HepG2 (cell line): Measurements from ENCODE around the gene EXOC6B.

Experiments
- CTCF ChIP-seq: sonication (generic); formaldehyde crosslinking; IDR thresholded peaks from 2 replicates; pipeline ENCODE4 v1.5.0; 2020; ENCODE audit warnings: mild to moderate bottlenecking, missing genetic modification reagents, moderate library complexity
- ZBTB33 ChIP-seq: sonication (generic); formaldehyde crosslinking; IDR thresholded peaks from 2 replicates; pipeline ENCODE4 v1.4.0; 2020; ENCODE audit warnings: missing genetic modification reagents

GRCh38 chr2:72841462-72842125, 15.8 kb upstream of the EXOC6B start:
- TF ChIP-seq ZBTB33 (no peak), CTCF (no peak)
